PFSK-1 (cell line): ENCODE data around the gene ARHGEF19.

Experiments used
- FOXP2 ChIP-seq: optimal IDR thresholded peaks from 2 replicates; pipeline ENCODE3; 2011; ENCODE audit warnings: borderline replicate concordance, control low read depth, inconsistent platforms; ENCODE audit not compliant: insufficient read depth; ENCODE audit errors: extremely low read length, extremely low read depth
- POLR2AphosphoS5 ChIP-seq: IDR thresholded peaks from 2 replicates; pipeline ENCODE4 v1.6.1; 2012; ENCODE audit warnings: low read depth, mild to moderate bottlenecking, control low read depth, low read length, moderate library complexity
- REST ChIP-seq, 2 experiments: IDR thresholded peaks; 2 replicates each; pipeline versions ENCODE4 v1.6.1 to v1.8.0; 2011 to 2012; ENCODE audit warnings: low read depth in 2 of 2, low read length in 2 of 2, control low read depth in 1 of 2, inconsistent platforms in 1 of 2, mild to moderate bottlenecking in 1 of 2, moderate library complexity in 1 of 2; ENCODE audit not compliant: insufficient read depth in 1 of 2
- SIN3A ChIP-seq: IDR thresholded peaks from 2 replicates; pipeline ENCODE4 v1.6.1; 2012; ENCODE audit warnings: mild to moderate bottlenecking, low read length, moderate library complexity, borderline replicate concordance; ENCODE audit not compliant: insufficient read depth
- TAF1 ChIP-seq: IDR thresholded peaks from 2 replicates; pipeline ENCODE4 v1.6.1; 2012; ENCODE audit warnings: low read length, control low read depth, borderline replicate concordance; ENCODE audit not compliant: insufficient read depth

The ARHGEF19 gene

GRCh38 chr1:16231331-16232315 is 19.2 kb upstream of the ARHGEF19 start:
- TF ChIP-seq REST (IDR thresholded peaks at IDR 0.05; ENCODE audit: insufficient read depth in 1 of 2, low read depth in 2 of 2, low read length in 2 of 2), result no peak

GRCh38 chr1:16230744-16231143 is 18.3 kb upstream of the ARHGEF19 start:
- TF ChIP-seq SIN3A, result no peak

- TF ChIP-seq REST (IDR thresholded peaks at IDR 0.05; ENCODE audit: insufficient read depth in 1 of 2, low read depth in 2 of 2, low read length in 2 of 2) (no peak), FOXP2 (no peak), POLR2AphosphoS5 (no peak), SIN3A (no peak), TAF1 (no peak)
Observed at GRCh38 chr1:16229976-16230740, 17.7 kb upstream of the ARHGEF19 start.

- TF ChIP-seq REST (IDR thresholded peaks at IDR 0.05; ENCODE audit: insufficient read depth in 1 of 2, low read depth in 2 of 2, low read length in 2 of 2), result no peak
- no peak for TF ChIP-seq FOXP2
- TF ChIP-seq SIN3A, result no peak
- no peak for TF ChIP-seq TAF1
- no peak for TF ChIP-seq POLR2AphosphoS5
Observed at GRCh38 chr1:16226490-16227179, 14.2 kb upstream of the ARHGEF19 start.

GRCh38 chr1:16226129-16226489 is 13.7 kb upstream of the ARHGEF19 start:
- TF ChIP-seq REST (IDR thresholded peaks at IDR 0.05; ENCODE audit: insufficient read depth in 1 of 2, low read depth in 2 of 2, low read length in 2 of 2) (no peak), SIN3A (no peak), FOXP2 (no peak), TAF1 (no peak), POLR2AphosphoS5 (no peak)
